ENCODE measurements around the gene MYLK. TPM values are rescaled to one million over a fixed set of nuclear protein-coding genes. Genes with fewer than 3 reads are reported as not detected.

The MYLK gene, protein sequence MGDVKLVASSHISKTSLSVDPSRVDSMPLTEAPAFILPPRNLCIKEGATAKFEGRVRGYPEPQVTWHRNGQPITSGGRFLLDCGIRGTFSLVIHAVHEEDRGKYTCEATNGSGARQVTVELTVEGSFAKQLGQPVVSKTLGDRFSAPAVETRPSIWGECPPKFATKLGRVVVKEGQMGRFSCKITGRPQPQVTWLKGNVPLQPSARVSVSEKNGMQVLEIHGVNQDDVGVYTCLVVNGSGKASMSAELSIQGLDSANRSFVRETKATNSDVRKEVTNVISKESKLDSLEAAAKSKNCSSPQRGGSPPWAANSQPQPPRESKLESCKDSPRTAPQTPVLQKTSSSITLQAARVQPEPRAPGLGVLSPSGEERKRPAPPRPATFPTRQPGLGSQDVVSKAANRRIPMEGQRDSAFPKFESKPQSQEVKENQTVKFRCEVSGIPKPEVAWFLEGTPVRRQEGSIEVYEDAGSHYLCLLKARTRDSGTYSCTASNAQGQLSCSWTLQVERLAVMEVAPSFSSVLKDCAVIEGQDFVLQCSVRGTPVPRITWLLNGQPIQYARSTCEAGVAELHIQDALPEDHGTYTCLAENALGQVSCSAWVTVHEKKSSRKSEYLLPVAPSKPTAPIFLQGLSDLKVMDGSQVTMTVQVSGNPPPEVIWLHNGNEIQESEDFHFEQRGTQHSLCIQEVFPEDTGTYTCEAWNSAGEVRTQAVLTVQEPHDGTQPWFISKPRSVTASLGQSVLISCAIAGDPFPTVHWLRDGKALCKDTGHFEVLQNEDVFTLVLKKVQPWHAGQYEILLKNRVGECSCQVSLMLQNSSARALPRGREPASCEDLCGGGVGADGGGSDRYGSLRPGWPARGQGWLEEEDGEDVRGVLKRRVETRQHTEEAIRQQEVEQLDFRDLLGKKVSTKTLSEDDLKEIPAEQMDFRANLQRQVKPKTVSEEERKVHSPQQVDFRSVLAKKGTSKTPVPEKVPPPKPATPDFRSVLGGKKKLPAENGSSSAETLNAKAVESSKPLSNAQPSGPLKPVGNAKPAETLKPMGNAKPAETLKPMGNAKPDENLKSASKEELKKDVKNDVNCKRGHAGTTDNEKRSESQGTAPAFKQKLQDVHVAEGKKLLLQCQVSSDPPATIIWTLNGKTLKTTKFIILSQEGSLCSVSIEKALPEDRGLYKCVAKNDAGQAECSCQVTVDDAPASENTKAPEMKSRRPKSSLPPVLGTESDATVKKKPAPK (N-terminal part only)
- total RNA-seq: 1,000 to 10,000 TPM in 1 of 4 donors, 100 to 1,000 TPM in 3; 420 to 1,252 (median 768) TPM

DNA sequence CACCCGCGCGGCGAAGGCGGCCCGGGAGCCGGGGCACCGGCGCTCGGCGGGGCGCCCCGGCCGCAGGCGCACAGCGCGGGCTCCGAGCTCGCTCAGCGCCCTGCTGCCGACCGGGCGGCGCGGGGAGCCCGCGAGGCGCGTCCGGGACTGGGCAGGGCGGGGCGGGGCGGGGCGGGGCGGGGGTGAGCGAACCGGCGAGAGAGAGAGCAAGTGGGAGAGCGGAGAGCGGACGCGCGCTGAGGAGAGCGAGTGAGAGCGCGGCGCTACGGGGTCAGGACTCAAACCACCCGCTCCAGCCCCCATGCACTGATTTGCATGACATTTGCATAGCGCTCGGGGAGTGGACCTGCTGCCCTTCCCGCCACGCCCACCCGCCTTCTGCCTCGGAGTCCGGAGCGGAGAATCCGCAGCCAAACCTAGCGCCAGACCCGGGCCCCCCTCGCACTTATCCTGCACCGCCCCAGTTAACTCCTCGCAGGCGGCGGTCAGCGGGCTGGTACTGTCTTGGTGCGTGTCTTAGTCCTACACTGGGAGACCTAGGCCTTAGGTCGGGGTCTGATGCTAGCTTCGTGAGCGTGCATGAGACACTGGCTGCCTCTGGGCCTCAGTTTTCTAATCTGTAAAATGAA is at the start of gene MYLK:
TSS of gene MYLK (minus strand) at position 130 of the 629 bp plus-strand sequence. CDS start 90,491 bp downstream, outside the sequence.
- intact Hi-C loops (cut with DNase I; ENCODE audit: low total_unique reads): no loop called here
- Histone ChIP-seq H3K36me3 (no peaks in the 10 kb centered on the region), H3K4me3 (peak within 1 kb of the TSS; percentile 48 to 55), H3K9me3 (no peaks in the 10 kb centered on the region), H3K27me3 (no peaks in the 10 kb centered on the region), H3K4me1 (no peaks in the 10 kb centered on the region), H3K27ac (peak within 1 kb of the TSS; percentile 60 to 67)
- DNase-seq: peak; percentile 72 to 85
- no peak for TF ChIP-seq POLR2A (IDR thresholded peaks at IDR 0.05)
- TF ChIP-seq, protein P1, sequence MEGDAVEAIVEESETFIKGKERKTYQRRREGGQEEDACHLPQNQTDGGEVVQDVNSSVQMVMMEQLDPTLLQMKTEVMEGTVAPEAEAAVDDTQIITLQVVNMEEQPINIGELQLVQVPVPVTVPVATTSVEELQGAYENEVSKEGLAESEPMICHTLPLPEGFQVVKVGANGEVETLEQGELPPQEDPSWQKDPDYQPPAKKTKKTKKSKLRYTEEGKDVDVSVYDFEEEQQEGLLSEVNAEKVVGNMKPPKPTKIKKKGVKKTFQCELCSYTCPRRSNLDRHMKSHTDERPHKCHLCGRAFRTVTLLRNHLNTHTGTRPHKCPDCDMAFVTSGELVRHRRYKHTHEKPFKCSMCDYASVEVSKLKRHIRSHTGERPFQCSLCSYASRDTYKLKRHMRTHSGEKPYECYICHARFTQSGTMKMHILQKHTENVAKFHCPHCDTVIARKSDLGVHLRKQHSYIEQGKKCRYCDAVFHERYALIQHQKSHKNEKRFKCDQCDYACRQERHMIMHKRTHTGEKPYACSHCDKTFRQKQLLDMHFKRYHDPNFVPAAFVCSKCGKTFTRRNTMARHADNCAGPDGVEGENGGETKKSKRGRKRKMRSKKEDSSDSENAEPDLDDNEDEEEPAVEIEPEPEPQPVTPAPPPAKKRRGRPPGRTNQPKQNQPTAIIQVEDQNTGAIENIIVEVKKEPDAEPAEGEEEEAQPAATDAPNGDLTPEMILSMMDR (IDR thresholded peaks at IDR 0.05): no peak

DNA sequence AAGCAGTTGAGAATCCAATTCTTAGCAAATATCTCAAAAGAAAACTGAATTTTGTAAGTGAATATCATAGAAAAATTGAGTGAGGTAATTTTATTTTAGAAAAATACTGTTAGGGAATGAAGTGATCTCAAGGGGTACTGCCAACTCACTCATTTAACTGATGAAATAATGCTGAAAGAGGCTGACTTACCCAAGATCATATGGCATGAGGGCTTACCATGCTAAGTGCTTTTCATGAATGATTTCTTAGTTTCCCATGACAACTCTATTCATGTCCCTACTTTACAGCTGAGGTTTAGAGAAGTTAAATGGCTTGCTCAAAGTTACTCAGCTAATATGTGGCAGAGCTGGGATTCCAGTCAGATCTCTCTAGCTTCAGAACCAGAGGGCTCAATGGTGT is 46.3 kb upstream of the MYLK start:
- Histone ChIP-seq H3K27me3 (no peaks in the 10 kb centered on the region), H3K9me3 (no peaks in the 10 kb centered on the region), H3K4me3 (no peak overlapping the region), H3K27ac (no peak overlapping the region), H3K4me1 (no peaks in the 10 kb centered on the region), H3K36me3 (no peaks in the 10 kb centered on the region)
- intact Hi-C loops (cut with DNase I; ENCODE audit: low total_unique reads): no loop called here
- DNase-seq: no peak
- TF ChIP-seq, protein P1 (IDR thresholded peaks at IDR 0.05): no peak
- no peak for TF ChIP-seq POLR2A (IDR thresholded peaks at IDR 0.05)

DNA sequence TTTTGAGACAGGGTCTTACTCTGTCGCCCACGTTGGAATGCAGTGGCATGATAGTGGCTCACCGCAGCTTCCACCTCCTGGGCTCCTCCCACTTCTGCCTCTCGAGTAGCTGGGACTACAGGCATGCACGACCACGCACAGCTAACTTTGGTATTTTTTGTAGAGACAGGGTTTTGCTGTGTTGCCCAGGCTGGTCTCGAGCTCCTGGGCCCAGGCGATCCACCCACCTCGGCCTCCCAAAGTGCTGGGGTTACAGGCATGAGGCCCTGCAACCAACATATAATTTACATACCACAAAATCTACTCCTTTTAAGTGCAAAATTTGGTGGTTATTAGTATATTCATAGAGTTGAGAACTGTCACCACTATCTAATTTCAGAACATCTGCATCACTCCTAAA is 45.2 kb upstream of the MYLK start:
- Histone ChIP-seq H3K36me3 (no peaks in the 10 kb centered on the region), H3K4me1 (no peaks in the 10 kb centered on the region), H3K27ac (no peak overlapping the region), H3K9me3 (no peaks in the 10 kb centered on the region), H3K4me3 (no peak overlapping the region), H3K27me3 (no peaks in the 10 kb centered on the region)
- no peak for DNase-seq
- no peak for TF ChIP-seq POLR2A (IDR thresholded peaks at IDR 0.05)
- TF ChIP-seq, protein P1 (IDR thresholded peaks at IDR 0.05): no peak
- intact Hi-C loops (cut with DNase I; ENCODE audit: low total_unique reads): no loop called here

DNA sequence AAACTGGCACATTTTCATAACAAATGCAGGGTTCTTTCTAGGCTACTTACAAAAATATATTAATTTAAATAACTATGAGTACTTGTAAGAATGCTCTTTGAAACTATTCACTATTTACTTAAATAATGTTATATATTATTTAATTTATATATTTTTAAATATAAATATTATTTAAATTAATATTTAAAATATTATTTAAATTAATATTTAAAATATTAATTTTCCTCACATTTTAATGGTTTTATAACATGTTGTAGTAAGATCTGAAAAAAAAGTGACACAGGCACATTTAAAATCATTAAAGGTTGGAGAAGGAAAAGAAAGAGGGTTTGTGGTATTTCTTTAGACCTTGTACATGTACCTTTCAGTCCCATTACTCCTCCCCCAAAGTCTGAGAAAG is 42.3 kb upstream of the MYLK start:
- no peaks in the 10 kb centered on the region for H3K36me3 ChIP-seq
- H3K27me3 ChIP-seq: no peaks in the 10 kb centered on the region
- H3K4me3 ChIP-seq: no peak overlapping the region
- no peak overlapping the region for H3K27ac ChIP-seq
- intact Hi-C loops (cut with DNase I; ENCODE audit: low total_unique reads): no loop called here
- H3K9me3 ChIP-seq: no peaks in the 10 kb centered on the region
- no peaks in the 10 kb centered on the region for H3K4me1 ChIP-seq
- no peak for DNase-seq
- no peak for TF ChIP-seq POLR2A (IDR thresholded peaks at IDR 0.05)
- TF ChIP-seq, protein P1 (IDR thresholded peaks at IDR 0.05): no peak
